C4-2B (cell line): ENCODE measurements around the gene HAUS5.

Experiments used
- ZFX ChIP-seq: fragments of 450-650 bp; IDR thresholded peaks from 2 replicates; pipeline ENCODE4 v1.6.1; 2017
- TF ChIP-seq, protein P1 (sequence below): fragments of 450-650 bp; conservative IDR thresholded peaks from 2 replicates; pipeline ENCODE4 v1.5.1; 2017; ENCODE audit warnings: mild to moderate bottlenecking

DNA sequence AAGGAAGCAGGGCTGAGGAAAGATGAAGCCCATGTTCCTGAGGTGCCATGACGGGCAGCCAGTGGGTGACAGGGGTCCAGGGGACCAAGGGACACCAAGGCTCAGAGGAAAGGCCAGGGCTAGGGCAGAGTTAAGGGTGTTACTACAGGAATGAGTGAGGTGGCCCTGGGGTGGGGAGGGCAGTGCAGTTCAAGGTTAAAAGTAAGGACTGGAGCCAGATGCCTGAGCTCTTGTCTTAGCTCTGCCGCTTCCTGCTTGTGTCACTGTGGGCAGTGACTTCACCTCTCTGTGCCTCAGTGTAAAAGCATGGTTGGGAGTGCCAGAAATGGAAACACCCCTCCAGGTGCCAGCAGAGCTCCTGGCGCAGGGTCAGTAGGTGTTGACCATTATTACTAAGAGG, 24.1 kb downstream of the HAUS5 start:
- TF ChIP-seq, protein P1, sequence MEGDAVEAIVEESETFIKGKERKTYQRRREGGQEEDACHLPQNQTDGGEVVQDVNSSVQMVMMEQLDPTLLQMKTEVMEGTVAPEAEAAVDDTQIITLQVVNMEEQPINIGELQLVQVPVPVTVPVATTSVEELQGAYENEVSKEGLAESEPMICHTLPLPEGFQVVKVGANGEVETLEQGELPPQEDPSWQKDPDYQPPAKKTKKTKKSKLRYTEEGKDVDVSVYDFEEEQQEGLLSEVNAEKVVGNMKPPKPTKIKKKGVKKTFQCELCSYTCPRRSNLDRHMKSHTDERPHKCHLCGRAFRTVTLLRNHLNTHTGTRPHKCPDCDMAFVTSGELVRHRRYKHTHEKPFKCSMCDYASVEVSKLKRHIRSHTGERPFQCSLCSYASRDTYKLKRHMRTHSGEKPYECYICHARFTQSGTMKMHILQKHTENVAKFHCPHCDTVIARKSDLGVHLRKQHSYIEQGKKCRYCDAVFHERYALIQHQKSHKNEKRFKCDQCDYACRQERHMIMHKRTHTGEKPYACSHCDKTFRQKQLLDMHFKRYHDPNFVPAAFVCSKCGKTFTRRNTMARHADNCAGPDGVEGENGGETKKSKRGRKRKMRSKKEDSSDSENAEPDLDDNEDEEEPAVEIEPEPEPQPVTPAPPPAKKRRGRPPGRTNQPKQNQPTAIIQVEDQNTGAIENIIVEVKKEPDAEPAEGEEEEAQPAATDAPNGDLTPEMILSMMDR, result no peak
- no peak for TF ChIP-seq ZFX
